GM12801 (cell line): Measurements from ENCODE around the gene ADAMTS9.

Experiments
- TF ChIP-seq, protein P1 (sequence below): IDR thresholded peaks from one replicate; pipeline ENCODE4 v1.5.1; 2011; ENCODE audit warnings: control low read depth; ENCODE audit not compliant: insufficient read length; ENCODE audit errors: extremely low read depth

ADAMTS9 gene

DNA sequence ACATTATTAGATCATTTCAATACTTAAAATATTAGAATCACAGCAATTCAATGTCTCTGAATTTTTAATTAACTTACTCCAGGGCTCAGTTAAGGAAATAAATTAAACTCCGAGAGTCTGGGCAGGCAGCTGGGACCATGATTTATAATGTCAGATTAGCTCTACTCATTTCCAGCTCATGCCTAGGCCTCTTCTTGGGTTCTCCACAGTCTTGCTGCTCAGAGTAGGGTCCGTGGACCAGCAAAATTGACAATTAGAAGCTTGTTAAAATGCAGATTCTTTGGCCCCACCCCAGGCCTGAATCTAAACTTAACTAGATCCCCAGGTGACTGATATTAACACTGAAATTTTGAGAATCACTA, 28.2 kb downstream of the ADAMTS9 start:
- TF ChIP-seq, protein P1, sequence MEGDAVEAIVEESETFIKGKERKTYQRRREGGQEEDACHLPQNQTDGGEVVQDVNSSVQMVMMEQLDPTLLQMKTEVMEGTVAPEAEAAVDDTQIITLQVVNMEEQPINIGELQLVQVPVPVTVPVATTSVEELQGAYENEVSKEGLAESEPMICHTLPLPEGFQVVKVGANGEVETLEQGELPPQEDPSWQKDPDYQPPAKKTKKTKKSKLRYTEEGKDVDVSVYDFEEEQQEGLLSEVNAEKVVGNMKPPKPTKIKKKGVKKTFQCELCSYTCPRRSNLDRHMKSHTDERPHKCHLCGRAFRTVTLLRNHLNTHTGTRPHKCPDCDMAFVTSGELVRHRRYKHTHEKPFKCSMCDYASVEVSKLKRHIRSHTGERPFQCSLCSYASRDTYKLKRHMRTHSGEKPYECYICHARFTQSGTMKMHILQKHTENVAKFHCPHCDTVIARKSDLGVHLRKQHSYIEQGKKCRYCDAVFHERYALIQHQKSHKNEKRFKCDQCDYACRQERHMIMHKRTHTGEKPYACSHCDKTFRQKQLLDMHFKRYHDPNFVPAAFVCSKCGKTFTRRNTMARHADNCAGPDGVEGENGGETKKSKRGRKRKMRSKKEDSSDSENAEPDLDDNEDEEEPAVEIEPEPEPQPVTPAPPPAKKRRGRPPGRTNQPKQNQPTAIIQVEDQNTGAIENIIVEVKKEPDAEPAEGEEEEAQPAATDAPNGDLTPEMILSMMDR = no peak

DNA sequence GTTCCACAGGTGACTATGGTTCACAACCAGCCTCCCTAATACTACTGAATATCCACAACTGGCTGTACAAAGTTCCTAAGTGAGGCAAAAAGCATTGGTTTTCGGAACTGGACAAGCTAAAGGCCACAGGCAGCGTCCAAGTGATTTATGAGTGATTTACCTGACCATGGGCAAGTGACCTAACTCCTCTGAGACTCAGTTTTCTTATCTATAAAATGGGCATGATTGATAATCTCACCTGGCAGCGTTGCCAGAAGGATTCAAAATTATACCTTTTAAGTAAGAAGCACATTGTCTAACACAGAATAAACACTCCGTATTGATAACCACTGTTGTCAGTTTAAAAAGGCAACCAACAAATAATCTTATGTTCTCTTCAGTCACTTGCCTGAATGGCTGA, 29.8 kb downstream of the ADAMTS9 start:
- TF ChIP-seq, protein P1 = no peak

DNA sequence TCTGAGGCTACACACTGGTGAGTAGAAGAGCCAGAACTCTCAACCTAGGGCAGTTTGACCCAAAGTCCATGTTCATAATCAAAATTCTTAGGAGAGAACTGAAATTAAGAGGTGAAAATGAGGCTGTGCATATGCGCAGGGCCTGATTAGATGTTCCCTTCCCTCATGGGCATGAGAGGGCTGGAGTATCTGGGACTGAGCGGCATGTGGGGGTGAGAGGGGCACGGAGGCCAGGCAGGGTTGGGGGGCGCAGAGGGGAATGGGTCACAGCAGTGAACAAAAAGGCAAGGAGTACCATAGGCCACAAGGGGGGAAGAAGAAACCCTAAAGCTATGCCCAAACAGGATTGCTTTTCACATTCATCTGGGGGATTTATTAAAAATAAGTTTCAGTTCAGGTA, 31.3 kb downstream of the ADAMTS9 start:
- TF ChIP-seq, protein P1 = no peak

DNA sequence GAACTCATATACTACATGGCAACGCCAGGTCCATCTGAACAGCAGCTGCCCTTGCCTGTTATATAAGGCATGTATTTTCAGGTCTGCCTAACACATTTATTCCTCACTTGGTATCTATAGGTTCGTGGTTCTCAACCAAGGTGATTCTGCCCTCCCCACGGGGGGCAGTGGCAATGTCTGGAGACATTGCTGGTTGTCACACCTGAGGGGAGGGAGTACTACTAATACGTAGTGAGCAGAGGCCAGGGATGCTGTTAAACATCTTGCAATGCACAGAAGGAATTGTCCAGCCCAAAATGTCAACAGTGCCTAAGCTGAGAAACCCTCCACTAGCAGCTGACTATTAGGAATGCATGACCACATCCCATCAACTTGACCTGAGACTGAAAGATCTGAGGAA, 32.6 kb downstream of the ADAMTS9 start:
- TF ChIP-seq, protein P1 = no peak

DNA sequence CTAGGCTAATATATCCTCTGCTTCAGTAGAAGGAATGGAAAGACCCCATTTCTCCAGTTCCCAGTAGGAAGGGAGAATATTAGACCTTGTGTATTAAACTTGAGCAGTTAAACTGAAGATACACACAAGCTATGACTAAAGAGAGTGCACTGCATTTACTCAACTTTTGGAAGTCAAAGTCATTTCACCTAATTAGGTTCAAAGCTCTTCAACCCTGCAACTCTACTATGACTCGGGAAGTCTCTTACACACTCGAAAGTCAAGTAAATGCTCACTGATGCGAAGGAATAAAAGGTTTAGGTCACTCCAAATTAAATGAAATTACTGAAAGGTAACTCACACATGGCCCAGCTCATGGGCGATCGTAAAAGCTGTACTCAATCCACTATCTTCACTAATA, 33.8 kb downstream of the ADAMTS9 start:
- TF ChIP-seq, protein P1 = no peak

DNA sequence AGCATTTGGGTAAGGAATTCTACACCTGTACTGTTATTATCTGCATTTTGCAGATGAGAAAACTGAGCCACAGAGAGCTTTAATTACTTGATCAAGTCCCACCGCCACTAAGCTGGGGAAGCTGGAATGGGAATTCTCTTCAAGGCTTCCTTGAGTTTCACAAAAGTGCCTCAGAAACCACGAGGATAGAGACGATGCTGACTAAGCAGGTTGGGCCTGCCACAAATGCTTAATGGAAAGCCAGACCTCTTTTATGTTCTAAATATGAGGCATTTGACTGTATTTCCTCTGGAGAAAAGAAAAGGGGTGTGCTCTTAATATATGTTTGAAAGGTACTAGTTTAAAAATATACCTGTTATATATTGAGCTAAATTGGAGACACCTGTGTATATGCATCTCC, 34.7 kb downstream of the ADAMTS9 start:
- TF ChIP-seq, protein P1 = no peak

DNA sequence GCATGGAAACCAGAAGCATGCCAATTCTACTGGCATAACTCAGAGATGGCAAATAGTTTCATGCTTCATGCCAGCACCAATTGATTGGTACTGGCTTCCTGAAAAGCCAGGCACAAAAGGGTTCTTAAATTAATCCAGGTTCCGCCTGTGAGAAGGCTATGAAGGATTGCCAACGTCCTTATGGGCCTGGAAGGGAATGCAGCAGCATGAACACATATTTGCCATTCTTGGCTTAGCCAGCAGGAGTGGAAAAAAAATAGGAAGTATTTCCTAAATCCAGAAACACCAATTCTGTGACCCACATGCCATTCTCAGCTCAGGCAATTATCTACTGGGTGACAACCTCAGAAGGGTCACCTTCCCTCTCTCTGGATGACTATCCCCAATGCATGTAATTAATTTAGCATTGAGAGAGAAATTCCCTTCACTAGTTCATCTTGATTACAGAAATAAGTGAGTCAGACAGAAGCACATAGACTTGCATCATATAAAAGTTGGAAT, 36.0 kb downstream of the ADAMTS9 start:
- TF ChIP-seq, protein P1 = no peak

DNA sequence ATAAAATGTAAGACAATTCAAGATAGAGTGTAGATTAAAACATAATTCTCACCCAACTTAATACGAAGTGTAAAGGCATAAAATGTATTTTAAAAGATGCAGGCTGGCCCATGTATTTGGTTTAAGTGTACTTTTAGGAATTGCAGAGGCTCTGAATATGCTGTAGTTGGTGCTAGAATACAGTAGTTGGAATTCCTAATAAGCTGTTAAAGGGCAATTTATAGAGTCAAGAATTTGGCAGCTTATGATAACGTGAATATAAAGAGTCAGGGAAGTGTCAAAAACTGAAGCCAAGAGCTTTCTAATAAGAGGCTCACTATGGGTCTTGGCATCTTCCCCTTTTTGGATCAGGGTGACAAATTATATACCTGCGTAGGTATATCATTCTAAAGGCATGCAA, 36.5 kb downstream of the ADAMTS9 start:
- TF ChIP-seq, protein P1 = no peak
